HG03378 (cell line): Measurements from ENCODE around the gene TMEM140.
A peak's percentile ranks its signal among the peaks of the same experiment; 100 is the strongest.
"Not testable (repeated sequence)": the region's sequence is repeated elsewhere in the genome, so short reads cannot be mapped to it uniquely, and the experiment has no call there.

Source experiments
- ATAC-seq: cut with Tn5 transposase; IDR thresholded peaks from one replicate; pipeline ENCODE4 v1.9.1; 2021; ENCODE audit warnings: mild to moderate bottlenecking, moderate library complexity; ENCODE audit not compliant: unreplicated experiment

Gene TMEM140

DNA sequence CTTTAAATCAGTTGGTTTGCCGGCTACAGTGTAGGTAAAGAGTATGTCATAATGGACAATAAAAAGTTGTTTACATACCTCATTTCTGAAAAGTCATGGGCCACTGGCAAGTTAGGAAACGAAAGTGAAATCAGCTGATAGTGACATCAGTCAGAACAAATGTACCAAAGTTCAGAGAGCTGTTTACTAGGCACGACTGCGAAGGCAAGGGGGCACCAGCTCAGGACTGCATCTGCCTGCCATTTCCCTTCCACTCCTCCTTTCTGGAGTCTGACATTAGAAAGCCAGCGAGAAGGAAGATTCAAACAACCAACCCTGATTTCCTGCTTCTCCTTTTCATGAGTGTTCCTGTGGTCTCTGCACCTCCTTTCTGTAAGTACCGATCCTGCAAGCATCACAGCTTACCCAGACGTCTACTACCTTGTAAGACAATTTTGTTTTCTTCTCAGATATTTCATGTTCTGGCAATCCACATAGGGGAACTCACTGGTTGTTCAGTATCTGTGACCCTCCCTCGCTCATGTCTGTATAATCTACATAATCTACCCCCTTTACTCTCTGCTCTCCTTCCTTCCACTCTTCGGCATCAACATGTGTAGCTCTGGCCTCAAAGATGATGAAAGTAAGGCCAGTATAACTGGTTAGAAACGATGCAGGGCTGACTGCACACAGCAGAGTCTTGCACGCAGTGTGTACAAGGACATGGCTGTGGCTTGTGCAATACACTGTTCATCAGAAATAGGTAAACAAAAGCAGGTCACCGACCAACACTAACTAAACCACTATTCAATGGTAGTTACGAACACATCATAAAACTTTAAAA lies at the start of gene TMEM140:
TSS of gene TMEM140 (plus strand) at position 174 of the 823 bp plus-strand sequence. CDS start 16,370 bp downstream, outside the sequence.
- ATAC-seq, result peak; percentile 61

DNA sequence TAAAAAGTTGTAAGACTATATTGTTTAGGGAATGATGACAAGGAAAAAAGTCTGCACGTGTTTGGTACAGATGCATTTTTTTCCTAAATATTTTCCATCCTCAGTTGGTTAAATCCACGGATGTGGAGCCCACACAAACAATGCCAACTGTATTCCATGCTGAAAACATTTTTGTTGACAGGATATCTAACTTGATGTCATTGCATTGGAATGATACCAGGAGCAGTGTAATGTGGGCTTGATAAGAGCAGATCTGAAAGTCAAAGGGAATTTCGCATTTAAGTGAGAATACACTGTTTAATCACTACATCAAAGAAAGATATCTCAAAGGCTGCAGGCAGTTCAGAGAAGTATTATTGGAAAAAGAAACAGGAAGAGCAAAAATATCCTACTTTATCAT lies 49.5 kb upstream of the TMEM140 start:
- no peak for ATAC-seq

DNA sequence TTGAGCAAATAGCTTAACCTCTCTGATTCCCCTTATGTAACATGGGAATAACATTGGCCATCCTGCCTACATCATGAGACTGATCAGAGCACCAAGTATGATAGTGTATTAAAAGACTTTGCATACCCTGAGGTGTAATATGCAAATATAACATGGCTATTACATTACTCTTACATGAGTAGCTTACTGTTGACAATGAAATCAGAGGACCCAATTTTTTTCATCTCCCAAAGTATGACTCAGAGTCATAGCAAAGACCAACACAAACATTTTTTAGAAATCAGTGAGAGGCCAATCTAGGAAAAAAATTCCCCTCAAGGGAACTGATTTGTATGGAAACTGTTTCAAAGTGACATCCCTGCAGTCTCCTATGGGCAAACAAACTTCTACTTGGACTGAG lies 47.0 kb upstream of the TMEM140 start:
- ATAC-seq, result no peak

DNA sequence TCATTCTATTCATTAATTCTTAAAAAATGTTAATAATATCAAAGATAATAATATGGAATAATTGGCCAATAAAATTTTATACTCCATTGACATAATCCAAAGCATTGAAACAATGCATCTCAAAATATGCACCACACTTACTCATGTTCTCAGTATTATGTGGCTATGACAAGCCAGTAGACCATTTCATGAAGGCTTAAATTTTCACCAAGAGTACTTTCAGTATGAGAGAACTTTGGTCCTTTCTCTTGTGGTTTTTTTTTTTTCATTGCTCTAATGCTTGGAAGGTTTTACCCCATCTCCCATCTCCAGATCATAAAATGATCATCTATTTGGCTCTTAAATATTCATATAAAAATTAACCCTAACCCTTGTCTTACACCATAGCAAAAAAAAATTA lies 45.5 kb upstream of the TMEM140 start:
- ATAC-seq, result peak; percentile 97

DNA sequence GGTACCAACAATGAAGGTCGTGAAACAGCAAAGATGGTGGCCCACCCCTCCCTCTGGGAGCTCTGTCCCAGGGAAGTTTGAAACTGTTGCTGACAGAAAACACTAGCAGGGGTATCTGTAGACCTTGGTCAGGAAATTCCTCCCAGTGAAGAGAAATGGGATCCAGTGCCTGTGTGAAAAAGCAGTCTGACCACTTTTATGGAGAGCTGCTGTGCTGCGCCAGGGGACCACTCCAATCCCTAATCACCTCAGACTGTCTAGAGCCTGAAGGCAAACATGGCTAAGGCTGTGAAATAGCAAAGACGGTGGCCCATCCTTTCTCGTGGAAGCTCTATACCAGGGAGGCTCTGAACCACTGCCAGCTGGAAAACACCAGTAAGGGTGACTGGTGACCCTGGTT lies 38.3 kb upstream of the TMEM140 start:
- no peak for ATAC-seq

DNA sequence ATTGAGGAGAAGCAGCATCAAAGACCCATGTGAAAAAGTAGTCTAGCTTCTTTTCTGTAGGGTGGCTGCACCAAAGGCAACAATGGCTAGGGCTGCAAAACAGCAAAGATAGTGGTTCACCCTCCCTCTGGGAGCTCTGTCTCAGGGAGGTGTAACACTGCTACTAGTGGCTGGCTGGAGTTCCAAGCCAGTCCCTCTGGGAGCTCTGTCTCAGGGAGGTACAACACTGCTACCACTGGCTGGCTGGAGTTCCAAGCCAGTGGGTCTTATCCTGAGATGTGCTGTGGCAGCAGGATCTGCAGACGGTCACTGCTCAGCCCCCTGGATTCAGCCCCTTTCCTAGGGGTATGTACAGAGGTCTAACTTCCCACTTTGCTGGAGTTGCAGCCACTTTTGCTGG lies 37.9 kb upstream of the TMEM140 start:
- ATAC-seq, result no peak

DNA sequence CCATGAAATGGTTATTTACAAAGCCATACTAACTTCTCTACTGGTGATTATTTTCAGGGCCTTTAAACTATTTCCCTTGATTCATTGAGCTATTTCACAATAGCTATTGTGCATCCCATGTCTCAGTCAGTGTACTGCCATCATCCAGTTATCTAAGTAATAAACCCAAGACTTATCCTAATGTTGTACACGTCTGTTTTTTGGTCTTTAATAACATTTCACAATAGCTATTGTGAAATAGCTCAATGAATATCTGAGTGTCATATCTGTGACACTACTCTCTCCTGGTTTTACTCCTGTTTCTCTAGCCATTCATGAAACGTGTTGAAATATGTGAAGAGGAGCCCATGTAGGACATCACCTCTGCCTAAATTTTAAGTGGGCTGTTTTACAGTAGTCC lies 36.5 kb upstream of the TMEM140 start:
- ATAC-seq, result no peak

DNA sequence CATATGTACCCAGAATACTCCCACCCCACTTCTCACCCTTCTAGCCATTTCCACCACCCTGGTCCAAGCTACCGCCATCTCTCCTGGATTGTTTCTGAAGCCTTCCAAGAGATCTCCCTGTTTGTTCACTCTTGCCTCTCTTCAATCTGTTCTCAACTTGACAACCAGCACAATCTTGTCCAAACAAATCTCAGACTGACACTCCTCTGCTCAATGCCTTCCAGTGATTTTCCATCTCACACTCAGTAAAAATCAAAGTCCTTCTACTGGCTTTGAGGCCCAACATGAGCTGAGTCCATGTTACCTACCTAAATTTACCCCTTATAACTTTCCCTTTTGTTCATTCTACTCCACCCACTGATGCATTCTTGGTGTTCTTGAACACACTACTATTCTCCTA lies 33.2 kb upstream of the TMEM140 start:
- ATAC-seq, result no peak

DNA sequence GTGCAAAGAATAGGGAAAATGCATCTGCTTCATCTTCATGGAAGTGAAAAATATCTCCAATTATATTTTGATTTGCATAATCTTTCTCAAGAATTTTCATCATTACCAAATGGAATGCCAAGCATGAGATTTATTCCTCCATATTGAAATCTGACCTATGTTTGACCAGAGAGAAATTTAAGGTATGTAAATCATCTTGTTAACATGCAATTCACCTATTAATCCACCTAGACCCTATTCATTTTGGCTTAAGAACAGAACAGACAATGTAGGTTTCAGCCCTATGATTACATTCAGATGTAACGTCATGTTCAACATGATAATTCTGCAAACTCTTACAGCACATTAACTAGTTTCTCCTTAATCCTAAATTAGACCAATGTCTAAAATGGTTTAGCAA lies 30.8 kb upstream of the TMEM140 start:
- no peak for ATAC-seq

DNA sequence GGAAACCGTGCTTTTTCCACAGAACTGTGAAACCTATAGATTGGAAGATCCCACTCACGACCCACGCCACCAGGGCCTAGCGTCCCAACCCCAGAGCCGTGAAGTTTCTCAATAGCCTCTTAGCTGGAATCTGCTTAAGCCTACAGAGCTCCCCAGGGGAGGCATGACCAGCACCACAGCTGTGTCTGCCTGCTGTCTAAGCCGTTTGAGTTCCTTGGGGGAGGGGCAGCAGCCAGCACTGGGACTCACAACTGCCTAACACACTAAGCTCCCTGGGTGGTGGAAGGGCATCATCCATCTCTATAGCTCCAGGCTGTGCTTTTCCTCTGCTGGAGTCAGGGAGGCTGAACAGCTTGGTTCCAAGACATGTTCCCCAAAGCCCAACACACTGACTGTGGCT lies 26.0 kb upstream of the TMEM140 start:
- no peak for ATAC-seq

DNA sequence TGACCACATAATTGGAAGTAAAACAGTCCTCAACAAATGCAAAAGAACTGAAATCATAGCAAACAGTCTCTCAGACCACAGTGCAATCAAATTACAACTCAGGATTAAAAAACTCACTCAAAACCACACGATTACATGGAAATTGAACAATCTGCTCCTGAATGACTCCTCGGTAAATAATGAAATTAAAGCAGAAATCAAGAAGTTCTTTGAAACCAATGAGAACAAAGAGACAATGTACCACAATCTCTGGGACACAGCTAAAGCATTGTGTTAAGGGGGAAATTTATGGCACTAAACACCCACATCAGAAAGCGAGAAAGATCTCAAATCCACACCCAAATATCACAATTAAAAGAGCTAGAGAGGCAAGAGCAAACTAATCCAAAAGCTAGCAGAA lies 23.2 kb upstream of the TMEM140 start:
- not testable (repeated sequence) for ATAC-seq

DNA sequence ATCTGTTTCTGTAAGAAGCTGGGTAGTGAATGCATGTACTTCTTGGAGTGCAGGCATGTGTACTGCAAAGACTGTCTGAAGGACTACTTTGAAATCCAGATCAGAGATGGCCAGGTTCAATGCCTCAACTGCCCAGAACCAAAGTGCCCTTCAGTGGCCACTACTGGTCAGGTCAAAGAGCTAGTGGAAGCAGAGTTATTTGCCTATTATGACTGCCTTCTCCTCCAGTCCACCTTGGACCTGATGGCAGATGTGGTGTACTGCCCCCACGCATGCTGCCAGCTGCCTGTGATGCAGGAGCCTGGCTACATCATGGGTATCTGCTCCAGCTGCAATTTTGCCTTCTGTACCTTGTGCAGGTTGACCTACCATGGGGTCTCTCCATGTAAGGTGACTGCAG lies 18.9 kb upstream of the TMEM140 start:
- no peak for ATAC-seq

DNA sequence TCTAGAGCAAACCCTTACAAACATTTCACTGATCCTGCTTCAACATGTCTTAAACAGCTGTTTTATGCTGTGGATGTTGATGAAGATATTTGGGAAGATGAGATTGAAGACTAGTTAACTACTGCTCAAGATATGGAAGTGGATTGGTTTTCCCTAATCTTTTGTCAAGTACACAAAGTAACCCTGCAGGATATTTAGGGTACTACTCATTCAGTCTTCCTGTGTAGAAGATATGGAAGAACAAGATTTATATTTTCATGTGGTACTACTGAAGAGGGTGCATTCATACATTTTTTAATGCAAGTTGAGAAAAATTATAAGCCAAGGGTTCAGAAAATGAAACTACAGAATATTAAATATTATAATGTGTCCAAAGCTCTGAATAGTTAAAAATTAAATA lies 18.3 kb upstream of the TMEM140 start:
- ATAC-seq, result no peak

DNA sequence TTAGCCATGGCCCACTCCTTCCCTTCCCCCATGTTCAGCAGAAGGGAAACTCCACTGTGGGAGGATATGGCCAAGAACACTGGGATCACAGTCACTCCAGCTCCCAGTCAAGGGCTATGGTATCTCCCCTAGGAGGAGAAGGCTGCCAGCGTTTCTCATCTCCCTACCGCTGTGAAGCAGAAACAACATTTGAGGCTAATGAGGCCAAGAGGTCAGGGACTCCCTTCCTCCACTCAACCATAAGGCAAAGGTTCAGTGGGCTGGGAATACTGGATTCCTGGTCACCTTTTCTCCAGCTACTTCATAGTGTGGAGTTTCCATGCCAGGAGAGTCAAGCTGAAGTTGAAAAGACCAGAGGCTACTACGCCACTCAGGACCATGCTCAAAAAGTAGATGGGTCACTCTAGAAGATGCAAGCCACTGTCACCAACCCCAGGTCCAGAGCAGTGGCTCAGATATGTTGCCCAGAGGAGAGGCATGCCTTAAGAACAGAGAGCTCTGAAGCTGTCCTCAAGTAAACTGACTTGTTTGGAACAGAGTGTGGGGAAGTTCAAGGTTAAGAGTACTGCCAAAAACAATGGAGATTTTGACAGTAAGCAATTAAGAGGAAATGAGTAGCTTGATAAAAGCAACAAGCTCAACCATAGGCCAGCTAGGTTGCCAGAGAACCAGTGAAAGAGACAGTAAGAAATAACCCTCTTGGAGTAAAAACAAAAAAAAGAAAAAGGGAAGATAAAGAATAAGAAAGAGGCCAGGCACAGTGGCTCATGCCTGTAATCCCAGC lies 3.8 kb upstream of the TMEM140 start:
- ATAC-seq, result no peak

DNA sequence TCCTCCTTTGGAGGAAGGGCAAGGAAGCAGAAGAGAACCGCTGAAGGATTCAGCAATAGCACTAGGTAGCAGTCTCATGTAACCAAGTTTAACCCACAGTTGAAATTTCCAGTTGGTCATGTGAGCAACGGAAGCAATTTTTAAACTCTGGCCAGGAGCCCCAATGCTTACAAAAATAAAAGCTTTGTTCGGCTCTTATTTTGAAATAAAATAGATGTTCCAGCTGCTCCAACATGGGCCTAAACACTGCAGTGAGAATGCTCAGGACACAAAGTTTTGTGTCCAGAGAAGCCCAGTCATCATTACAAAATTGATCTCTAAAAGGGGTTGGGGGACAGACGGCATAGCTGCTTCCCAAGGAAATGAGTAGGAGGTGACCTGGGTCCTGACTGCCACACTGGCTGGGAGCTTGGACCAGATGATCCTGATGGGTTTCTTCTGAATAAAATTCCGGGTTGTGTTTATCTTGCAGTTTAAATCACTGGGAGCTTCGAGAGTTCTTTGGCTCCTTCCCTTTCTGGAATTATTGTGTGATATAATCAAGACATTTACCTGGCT lies 452 bp upstream of the TMEM140 start:
- ATAC-seq, result peak; percentile 22

DNA sequence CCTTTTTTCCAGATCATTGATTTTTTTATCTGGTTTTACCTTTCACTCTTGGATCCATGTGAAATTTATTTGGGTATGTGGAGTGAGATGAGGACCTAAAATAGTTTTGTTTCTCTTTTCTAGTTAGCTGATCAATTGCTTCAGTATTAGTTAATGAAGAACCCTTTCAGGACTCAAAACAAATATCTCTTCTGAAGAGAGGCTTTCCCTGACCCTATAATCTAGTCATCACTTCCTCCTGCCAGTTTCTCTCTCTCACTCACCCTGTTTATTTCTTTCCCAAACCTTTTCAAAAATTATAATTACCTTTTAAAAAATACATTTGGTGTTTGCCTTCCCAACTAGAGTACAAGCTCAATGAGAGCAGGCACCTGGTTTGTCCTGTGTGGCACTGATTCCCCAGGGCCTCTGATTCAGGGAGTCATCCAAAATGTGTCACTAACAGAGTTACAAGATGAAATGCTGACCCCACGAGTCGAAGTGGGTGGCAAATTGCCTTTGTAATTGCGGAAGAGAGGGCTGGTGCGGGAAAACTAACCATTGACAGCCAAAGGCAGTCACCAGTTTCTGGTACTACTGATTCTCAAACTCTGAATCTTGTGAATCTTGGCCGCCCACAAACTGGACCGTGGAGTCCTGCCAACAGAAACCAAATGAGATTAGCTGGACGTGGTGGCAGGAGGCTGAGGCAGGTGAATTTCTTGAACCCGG lies 2.4 kb downstream of the TMEM140 start:
- no peak for ATAC-seq

DNA sequence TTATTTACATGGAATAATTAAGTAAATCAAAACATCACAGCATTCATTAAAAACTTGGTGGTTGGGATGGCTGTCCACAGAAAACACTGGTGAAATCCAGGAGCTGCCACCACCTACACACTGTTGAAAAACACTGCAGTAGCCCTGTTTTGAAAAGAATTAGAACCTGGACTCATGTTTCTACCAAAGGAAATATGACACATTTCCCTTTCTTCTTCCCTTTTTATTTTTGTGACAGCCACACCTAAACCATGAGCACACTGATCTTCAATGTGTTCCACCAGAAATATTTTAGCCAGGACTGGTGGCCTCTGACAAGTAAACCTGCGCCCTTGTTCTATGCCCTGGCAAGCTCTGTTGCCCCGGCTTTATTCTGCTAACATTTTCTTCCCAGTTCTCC lies 3.3 kb downstream of the TMEM140 start:
- ATAC-seq, result no peak

DNA sequence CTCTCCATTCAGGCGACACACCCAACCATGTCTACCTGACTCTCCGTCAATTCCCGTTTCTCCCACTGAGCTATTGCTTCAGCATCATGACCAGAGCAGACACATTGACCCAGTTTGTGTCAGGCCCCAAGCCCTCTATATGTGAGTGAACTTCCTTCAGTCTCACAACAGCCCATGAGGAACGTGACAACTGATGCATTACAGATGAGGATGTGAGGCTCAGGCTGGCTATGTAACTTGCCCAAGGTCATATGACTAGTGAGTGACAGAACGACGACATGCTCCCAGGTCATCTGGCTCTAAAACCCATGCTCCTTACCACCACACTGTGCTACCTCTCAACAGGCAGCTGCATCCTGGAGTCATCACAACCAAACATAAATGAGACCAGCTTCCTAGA lies 3.7 kb downstream of the TMEM140 start:
- ATAC-seq, result peak; percentile 30

DNA sequence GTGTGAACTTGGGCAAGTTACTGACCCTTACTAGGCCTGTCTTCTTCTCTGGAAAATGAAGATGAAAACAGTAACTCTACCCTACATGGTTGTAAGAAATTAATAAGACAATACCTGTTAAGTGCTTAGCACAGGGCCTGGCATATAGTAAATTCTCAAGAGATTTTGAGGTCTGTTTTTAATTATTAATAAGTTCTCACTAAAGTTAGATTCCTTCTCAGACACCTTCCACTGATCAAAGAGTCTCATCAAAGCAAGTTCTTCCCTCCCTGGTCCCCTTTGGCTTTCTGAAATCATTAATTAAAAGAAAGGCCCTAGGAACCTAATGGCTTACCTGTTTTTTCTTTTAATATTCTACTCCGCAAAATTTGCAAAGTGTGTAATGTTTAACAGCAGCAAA lies 4.6 kb downstream of the TMEM140 start:
- ATAC-seq, result no peak

DNA sequence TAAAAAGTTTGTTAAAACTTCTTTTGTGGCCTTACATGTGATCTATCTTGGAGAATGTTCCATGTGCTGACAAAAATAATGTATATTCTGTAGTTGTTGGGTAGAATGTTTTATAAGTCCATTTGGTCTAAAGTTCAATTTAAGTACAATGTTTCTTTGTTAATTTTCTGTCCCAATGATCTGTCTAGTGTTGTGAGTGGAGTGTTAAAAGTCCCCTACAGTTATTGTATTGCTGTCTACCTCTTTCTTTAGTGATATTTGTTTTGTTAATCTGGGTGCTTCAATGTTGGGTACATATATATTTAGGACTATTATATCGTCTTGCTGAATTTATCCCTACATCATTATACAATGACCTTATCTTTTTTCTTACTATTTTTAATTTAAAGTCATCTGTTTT lies 6.9 kb downstream of the TMEM140 start:
- no peak for ATAC-seq

DNA sequence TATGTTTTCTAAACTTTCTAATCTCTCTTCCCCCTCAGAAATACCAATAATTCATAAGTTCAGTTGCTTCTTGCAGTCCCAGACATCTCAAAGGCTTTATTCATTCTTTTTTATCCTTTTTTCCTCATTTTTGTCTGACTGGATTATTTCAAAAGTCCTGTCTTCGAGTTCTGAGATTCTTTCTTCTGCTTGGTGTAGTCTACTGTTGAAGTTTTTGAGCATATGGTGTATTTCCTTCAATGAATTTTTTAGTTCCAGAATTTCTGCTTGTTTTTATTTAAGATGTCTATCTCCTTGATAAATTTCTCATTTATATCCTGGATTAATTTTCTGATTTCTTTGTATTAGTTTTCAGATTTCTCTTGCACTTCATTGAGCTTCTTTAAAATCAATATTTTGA lies 8.4 kb downstream of the TMEM140 start:
- ATAC-seq, result no peak
